ENCODE results near the gene NUP210L.

The NUP210L gene

DNA sequence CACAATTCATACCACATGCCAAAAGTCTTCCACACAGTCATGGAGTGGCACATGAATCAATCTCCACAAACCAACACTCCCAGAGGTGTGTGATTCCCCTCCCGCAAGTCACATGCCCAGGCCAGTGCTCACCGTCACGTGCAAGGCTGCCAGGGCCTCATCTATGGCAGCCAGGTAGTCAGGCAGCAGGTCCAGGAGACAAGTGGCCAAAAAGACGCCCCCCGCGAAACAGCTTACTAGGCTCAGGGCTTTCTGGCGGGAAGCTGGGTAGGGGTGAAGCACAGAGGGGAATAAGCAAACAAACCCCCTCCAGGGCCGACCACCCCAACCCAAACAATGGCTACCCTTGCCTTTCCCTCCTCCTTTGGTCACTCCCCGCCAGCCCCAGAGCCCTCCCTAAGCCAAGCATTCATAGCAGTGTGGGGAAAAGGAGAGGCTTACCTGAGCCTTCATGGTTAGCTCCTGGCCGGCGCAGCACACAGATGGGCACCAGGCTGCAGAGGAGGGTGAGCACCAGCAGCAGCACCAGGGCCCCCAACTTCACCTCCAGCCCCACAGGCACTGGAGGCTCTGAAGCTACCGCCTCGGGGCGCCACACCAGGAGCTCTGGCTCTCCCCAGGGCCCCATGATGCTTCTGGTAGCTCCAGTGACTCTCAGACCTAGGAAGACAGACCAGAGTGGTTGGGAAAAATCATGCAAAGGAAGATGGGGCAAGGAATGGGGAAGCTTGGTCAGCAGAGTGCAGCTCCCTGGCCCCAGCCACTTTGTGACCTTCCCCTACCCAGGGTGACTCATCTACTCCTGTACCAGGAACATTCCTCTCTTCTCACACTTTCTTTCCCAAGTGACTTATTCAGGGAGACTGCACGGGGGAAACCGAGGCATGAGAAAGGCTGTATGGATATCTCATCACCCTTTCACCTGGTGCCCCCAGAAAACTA is 192.5 kb downstream of the NUP210L start:
- DNase-seq, result no peak

DNA sequence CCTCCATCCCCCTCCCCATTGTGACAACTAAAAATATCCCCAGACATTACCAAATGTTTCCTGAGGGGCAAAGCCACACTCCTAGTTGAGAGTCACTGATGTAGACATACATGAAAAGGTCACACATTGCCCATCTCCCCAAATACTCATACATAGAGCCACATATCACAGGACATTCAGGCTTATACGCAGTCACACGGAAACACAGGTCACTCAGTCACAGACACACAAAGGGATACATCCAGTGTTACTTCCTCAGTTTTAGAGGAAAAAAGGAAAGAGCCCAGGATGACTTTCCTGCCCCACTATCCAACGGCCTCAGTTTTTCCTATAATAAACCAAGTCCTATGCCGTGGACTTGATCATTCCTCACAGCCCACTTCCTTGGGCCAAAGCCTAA is 193.5 kb downstream of the NUP210L start:
- DNase-seq, result no peak

GRCh38 chr1:153960206-153960605 is 194.7 kb downstream of the NUP210L start:
- no peak for DNase-seq

DNA sequence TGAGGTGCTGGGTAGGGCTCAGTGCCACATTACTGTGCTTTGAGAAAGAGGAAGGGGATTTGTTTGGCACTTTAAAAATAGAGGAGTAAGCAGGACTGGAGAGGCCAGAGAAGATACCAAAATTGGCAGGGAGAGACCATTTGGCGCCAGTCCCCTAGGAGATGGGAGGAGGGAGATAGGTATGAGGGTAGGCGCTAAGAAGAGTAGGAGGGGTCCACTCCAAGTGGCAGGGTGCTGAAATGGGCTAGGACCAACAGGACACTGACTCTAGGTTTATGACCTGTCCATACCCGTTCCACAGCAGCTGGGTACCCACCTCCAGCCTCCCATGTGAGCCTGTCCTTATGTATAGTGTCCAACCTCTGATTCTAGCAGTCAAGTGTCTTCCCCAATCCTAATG is 195.4 kb downstream of the NUP210L start:
- no peak for DNase-seq

- no peak for DNase-seq
These were observed 196.0 kb downstream of the NUP210L start for GRCh38 chr1:153958961-153959260.

DNA sequence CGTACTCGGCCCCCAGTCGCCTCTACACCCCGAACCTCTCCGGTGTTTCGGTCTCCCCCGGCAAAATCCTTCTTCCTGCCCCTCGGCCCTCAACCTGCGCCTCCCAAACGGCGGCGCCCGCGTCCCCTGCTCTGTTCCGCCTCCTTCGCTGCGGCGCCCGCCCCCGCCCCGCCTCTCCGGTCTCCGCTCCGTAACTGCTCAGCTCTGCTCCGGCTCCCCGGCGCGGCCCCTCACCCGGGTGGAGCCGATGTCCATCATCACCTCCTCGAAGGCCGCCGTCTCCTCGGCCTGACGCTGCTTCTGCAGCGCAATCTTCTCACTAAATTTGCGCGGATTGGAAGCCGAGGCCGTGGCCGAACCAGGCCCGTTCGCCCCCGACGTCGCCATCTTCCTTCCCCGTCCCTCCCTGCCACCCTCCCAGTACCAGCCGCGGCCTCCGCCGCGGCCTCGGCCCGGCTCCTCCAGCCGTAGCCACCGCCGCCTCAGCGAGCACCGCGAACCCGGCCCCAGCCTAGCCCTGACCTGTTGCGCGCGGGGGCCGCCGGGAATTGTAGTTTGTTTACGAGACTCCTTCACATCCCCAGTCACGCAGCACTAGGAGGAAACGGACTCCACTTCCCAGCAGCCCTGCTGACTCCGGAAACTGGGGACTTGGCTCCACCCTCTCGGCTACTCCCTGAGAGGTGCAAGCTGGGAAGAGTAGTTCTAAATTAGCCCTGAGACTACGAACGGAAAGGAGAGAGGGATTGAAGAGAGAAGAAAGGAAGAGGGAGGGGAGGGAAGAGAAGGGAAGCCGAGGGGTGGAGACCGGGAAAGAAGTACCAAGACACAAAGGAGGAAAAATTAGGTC is 196.5 kb downstream of the NUP210L start, which contains the start of gene CRTC2:
CRTC2 (minus strand) TSS at position 502 of the 850 bp plus-strand sequence; CDS start at position 387, 115 bp downstream.
- peak; percentile 97 to 98 for DNase-seq

GRCh38 chr1:153957744-153958110 is 197.1 kb downstream of the NUP210L start:
- peak in 1 of 2 experiments; percentile 67 for DNase-seq

- no peak for DNase-seq
These were observed 197.7 kb downstream of the NUP210L start for GRCh38 chr1:153956997-153957715.

DNA sequence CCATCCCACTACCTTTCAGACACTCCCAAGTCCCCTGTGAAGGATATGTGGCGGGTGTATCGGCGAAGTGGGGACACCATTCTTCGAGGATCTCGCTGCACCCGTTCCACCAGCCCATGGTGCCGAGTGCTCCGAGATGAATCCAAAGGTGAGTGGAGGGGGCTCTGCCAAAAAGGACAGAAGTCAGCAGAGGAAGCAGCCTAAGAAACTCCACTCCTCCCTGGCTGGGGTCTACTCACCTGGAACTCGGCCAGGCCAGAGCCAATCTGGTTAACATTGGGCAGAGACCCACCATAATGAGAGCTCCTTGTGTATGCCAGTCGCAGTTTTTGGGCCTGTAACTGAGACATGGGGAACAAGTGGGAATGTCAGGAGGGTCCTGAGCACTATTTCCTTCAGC is 200.0 kb downstream of the NUP210L start:
- no peak for DNase-seq

DNA sequence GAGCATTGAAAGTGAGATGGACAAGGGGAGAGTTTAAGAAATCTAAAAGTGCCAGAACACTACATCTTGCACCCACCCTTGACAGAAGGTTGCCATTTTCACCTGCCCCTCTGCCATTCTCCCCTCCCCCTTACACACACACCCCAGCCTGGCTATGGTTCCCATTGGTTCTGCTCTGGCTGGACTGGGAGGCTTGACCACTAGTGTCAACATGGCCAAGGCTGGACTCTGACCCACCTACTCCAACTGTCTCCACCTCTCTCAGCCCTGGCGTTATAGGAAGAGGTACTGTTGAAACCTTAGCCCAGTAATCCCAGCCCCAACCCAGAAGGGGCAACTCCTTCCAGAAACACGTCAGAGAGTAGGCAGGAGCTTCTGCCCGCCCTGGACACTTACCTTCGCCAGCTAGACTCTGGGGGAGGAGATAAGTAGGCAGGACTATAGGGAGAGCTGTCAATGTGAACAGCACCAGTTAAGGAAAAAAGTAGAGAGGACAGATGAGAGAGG is 201.0 kb downstream of the NUP210L start:
- DNase-seq, result no peak

DNA sequence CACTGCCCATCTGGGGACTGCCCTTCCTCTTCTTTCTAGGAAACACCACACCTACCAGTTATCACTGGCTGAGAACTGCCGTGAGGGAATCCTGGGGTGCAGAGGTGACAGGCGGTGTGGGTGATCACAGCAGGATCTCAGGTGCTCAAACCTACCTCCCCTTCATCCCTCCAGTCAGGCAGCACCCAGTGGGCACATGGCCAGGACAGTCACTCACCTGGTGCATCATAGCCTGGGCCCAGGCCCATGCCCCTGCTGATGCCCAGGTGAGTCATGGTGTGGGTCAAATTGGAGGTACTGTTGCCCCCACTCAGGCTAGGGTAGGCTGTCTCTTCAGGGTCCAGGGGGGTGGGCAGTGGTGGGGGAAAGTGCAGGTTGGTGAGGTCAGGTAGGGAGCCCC is 203.1 kb downstream of the NUP210L start:
- DNase-seq, result no peak

DNA sequence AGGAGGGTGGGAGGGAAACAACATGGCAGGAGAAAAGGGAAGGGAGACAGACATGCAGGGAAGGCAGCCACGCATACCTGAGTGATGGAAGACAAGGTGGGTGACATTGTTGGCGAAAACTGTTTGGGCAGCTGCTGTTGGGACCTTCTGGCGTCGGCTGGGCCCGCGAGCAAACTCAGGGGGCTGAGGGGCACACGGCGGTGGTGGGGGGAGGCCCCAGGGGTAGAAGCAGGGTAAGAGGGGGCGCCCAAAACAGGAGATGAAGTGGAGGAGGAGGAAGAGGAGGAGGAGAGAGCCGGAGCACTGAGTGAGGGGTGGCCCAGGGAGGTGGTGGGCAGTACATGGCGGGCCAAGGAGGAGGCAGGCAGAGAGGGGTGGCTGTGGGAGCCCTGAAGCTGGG is 203.7 kb downstream of the NUP210L start:
- no peak for DNase-seq

- peak; percentile 82 to 86 for DNase-seq
These were observed 208.1 kb downstream of the NUP210L start, which contains the start of gene DENND4B for GRCh38 chr1:153946622-153947241. Gene DENND4B (minus strand): TSS chr1:153946718. CDS start chr1:153944374, 2,344 bp downstream.

GRCh38 chr1:153945795-153946621 is 208.9 kb downstream of the NUP210L start:
- DNase-seq, result peak; percentile 79 to 82

- peak; percentile 83 for DNase-seq
These were observed 209.6 kb downstream of the NUP210L start for GRCh38 chr1:153945131-153945794.

DNA sequence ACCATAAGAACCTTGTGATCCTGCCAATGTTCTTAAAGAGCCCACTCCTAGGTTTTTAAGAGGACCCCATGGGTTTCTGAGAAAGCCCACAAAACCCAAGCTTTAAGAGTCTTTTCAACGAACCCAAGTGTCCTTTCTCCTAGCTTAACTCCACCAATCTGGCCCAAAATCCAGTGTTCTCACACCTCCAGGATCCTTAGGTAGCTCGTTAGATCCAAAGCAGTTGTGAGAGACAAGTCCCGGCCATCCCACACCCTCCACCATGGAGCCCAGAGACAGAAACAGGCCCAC is 210.1 kb downstream of the NUP210L start:
- DNase-seq, result no peak

DNA sequence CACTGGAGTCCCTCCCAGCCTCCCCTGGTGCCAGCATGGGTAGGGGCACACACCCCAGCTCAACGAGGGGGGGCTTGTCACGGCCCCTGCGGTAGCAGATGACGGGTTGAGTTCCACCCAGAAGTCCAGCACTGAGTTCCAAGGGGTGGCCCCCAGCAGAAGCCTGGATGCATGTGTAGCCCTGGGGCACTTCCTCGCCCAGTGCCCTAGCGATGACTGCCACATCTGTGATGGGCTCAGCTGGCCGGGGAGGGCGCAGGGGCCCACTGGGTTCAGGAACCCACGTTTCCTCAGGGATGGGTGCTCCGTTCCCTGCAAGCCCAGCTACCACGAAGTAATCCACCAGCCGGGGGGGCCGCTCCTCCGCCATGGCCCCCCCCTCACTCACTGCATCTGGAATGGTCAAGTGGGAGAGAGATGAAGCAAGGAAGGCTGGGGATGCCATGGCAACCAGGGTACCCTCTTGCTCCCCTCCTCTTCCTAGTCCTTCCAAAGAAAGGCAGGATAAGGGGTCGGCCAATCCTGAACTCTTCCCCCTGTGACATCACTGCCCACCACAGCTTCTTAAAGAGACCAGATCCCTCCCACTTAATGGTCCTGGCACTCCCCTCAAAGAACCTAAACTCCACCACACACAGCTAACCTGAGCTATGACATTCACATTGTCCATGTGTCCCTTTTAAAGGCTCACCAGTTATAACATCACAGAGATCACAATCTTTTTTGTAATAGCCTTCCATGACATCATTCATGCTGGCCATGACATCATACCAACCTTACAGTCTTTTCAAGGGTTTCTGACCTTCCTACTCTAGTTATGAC is 210.7 kb downstream of the NUP210L start:
- DNase-seq, result no peak

- DNase-seq, result no peak
These were observed 211.9 kb downstream of the NUP210L start for GRCh38 chr1:153942766-153943549.
